Upper lobe of left lung (tissue), 6 donors: Measurements from ENCODE around the gene PDK2. TPM values are rescaled to one million over a fixed set of nuclear protein-coding genes. Genes with fewer than 3 reads are reported as not detected.
A peak's percentile ranks its signal among the peaks of the same experiment; 100 is the strongest.

ENCODE experiments used
- ATAC-seq, 2 donors: fragments of 200-7000 bp; cut with Tn5 transposase; one replicate each; pipeline ENCODE4 v1.9.1; 2022; ENCODE audit warnings: mild to moderate bottlenecking in 2 of 2, moderate library complexity in 2 of 2; ENCODE audit not compliant: low FRiP score in 2 of 2
- DNase-seq, 2 donors: peaks; one replicate each; pipeline ENCODE4 v3.0.0-alpha.2; 2019 to 2020
- H3K27ac ChIP-seq, 4 donors: fragments of 200-600 bp; sonication (generic); one replicate each; pipeline ENCODE4 v1.5.1; 2016 to 2019
- H3K27me3 ChIP-seq, 4 donors: fragments of 200-600 bp; sonication (generic); one replicate each; pipeline ENCODE4 v1.5.1; 2017 to 2019
- H3K36me3 ChIP-seq, 4 donors: fragments of 200-600 bp; sonication (generic); one replicate each; pipeline ENCODE4 v1.5.1; 2016 to 2019
- H3K4me1 ChIP-seq, 4 donors: fragments of 200-600 bp; sonication (generic); one replicate each; pipeline ENCODE4 v1.5.1; 2018 to 2019
- H3K4me3 ChIP-seq, 4 donors: fragments of 200-600 bp; sonication (generic); one replicate each; pipeline ENCODE4 v1.5.1; 2017 to 2019; ENCODE audit warnings: mild to moderate bottlenecking in 2 of 4, moderate library complexity in 1 of 4
- H3K9me3 ChIP-seq, 4 donors: fragments of 200-600 bp; sonication (generic); one replicate each; pipeline ENCODE4 v1.5.1; 2018 to 2019
- EP300 ChIP-seq, 4 donors: sonication (generic); formaldehyde crosslinking; IDR thresholded peaks; one replicate each; pipeline ENCODE4 v1.5.1; 2017; ENCODE audit warnings: antibody characterized with exemption in 4 of 4, control low read depth in 2 of 4
- POLR2A ChIP-seq, 4 donors: fragments of 450-650 bp; IDR thresholded peaks; one replicate each; pipeline ENCODE4 v1.5.1; 2016 to 2017; ENCODE audit warnings: antibody characterized with exemption in 4 of 4, mild to moderate bottlenecking in 2 of 4
- POLR2AphosphoS5 ChIP-seq, 2 donors: sonication (generic); formaldehyde crosslinking; IDR thresholded peaks; one replicate each; pipeline ENCODE4 v1.5.1; 2017; ENCODE audit warnings: antibody characterized with exemption in 2 of 2
- WGBS, 2 donors: methylation state at CpG; one replicate each; pipeline ENCODE4 v1.1.5; 2017 to 2018; 5-methylcytosine and 5-hydroxymethylcytosine counted together
- total RNA-seq, 6 donors: library from RNA; depleted of rRNA in 4 of 6; stranded (reverse); fragments of >200 nt in 4 of 6; gene quantifications; one replicate each; pipeline versions ENCODE4 v1.1.0 to v1.2.1, GENCODE V29; 2016 to 2021
- TF ChIP-seq, protein P1 (sequence below), 6 experiments: fragments of 450-650 bp in 4 of 6; fragments of 200-600 bp in 2 of 6; sonication (generic) in 2 of 6; IDR thresholded peaks; one replicate each; pipeline ENCODE4 v1.5.1; 2016 to 2019; ENCODE audit warnings: antibody characterized with exemption in 6 of 6
- donor health status: DM: no; HTN: no; CAD: no; lungs with moderate emphysema.
- donor health status: DM: no; HTN: yes; CAD: no; lungs with severe emphysema.

Gene PDK2
- total RNA-seq, 6 donors from 2014 or later: 15.7 to 80.7 (median 34.9) TPM

- Histone ChIP-seq H3K9me3 (no peaks in the 10 kb centered on the region), H3K36me3 (peaks cover 8 to 55% (median 41%) of the 10 kb centered on the region in 4 donors), H3K4me1 (peaks cover 0 to 3% (median 1%) of the 10 kb centered on the region in 4 donors), H3K27me3 (no peaks in the 10 kb centered on the region), H3K4me3 (no peak overlapping the region), H3K27ac (no peak overlapping the region)
- ATAC-seq: no peak
- peak in 1 of 2 donors; percentile 62 for DNase-seq
- 88 to 90% methylated on average over 17 to 22 of the region's 25 CpGs for WGBS, 2 donors
- TF ChIP-seq EP300 (IDR thresholded peaks at IDR 0.05): no peak
- TF ChIP-seq POLR2A (IDR thresholded peaks at IDR 0.05): no peak
- TF ChIP-seq, protein P1, sequence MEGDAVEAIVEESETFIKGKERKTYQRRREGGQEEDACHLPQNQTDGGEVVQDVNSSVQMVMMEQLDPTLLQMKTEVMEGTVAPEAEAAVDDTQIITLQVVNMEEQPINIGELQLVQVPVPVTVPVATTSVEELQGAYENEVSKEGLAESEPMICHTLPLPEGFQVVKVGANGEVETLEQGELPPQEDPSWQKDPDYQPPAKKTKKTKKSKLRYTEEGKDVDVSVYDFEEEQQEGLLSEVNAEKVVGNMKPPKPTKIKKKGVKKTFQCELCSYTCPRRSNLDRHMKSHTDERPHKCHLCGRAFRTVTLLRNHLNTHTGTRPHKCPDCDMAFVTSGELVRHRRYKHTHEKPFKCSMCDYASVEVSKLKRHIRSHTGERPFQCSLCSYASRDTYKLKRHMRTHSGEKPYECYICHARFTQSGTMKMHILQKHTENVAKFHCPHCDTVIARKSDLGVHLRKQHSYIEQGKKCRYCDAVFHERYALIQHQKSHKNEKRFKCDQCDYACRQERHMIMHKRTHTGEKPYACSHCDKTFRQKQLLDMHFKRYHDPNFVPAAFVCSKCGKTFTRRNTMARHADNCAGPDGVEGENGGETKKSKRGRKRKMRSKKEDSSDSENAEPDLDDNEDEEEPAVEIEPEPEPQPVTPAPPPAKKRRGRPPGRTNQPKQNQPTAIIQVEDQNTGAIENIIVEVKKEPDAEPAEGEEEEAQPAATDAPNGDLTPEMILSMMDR (IDR thresholded peaks at IDR 0.05): no peak
- no peak for TF ChIP-seq POLR2AphosphoS5 (IDR thresholded peaks at IDR 0.05)
These were observed 6.0 kb upstream of the PDK2 start for GRCh38 chr17:50088952-50089825.

- DNase-seq: no peak
- ATAC-seq: no peak
- no peaks in the 10 kb centered on the region for H3K27me3 ChIP-seq
- no peak for TF ChIP-seq EP300 (IDR thresholded peaks at IDR 0.05)
- H3K4me1 ChIP-seq: peaks cover 0 to 4% (median 3%) of the 10 kb centered on the region in 4 donors
- 85 to 87% methylated on average over 5 to 6 of the region's 6 CpGs for WGBS, 2 donors
- no peaks in the 10 kb centered on the region for H3K9me3 ChIP-seq
- H3K4me3 ChIP-seq: no peak overlapping the region
- H3K36me3 ChIP-seq: peaks cover 8 to 49% (median 37%) of the 10 kb centered on the region in 4 donors
- H3K27ac ChIP-seq: no peak overlapping the region
These were observed 5.1 kb upstream of the PDK2 start for GRCh38 chr17:50090071-50090470.

GRCh38 chr17:50090971-50091917, 3.9 kb upstream of the PDK2 start:
- Histone ChIP-seq H3K9me3 (no peaks in the 10 kb centered on the region), H3K27me3 (no peaks in the 10 kb centered on the region), H3K27ac (peak overlapping the region in 1 of 4 donors; percentile 22), H3K4me1 (peaks cover 8 to 12% (median 9%) of the 10 kb centered on the region in 4 donors), H3K4me3 (no peak overlapping the region), H3K36me3 (peaks cover 8 to 49% (median 37%) of the 10 kb centered on the region in 4 donors)
- ATAC-seq (no peak), DNase-seq (peak in 1 of 2 donors; percentile 22)
- TF ChIP-seq, protein P1 (IDR thresholded peaks at IDR 0.05): no peak
- no peak for TF ChIP-seq POLR2AphosphoS5 (IDR thresholded peaks at IDR 0.05)
- no peak for TF ChIP-seq POLR2A (IDR thresholded peaks at IDR 0.05)
- TF ChIP-seq EP300 (IDR thresholded peaks at IDR 0.05): no peak
- WGBS, 2 donors: 66 to 83% methylated on average over 13 to 15 of the region's 15 CpGs

- DNase-seq (no peak), ATAC-seq (no peak)
- Histone ChIP-seq H3K27me3 (no peaks in the 10 kb centered on the region), H3K27ac (peak overlapping the region in 1 of 4 donors; percentile 22), H3K36me3 (peaks cover 8 to 47% (median 36%) of the 10 kb centered on the region in 4 donors), H3K9me3 (no peaks in the 10 kb centered on the region), H3K4me1 (peaks cover 13 to 19% (median 15%) of the 10 kb centered on the region in 4 donors), H3K4me3 (no peak overlapping the region)
- TF ChIP-seq POLR2AphosphoS5 (IDR thresholded peaks at IDR 0.05) (no peak), EP300 (IDR thresholded peaks at IDR 0.05) (no peak), POLR2A (IDR thresholded peaks at IDR 0.05) (no peak)
- TF ChIP-seq, protein P1 (IDR thresholded peaks at IDR 0.05): no peak
- 49 to 53% methylated on average over 2 of the region's 2 CpGs for WGBS, 2 donors
These were observed 3.2 kb upstream of the PDK2 start for GRCh38 chr17:50091918-50092285.

DNA sequence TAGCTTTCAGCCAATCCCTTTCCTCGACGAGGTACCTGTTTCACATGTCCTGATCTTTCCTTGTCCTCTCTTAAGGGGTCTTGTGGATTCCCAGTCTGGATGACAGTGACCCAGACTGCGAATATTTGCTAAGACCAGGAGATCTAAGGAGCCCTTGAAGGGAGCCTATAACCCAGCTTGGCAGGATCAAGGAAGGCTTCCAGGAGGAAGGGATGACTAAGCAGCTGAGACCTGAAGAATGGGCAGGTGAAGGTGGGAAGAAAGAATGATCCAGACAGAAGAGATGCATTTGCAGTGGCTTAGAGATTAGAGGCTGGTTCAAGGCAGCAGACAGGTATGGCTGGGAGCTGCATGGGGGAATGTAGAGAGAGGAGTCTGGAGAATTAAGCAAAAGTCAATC, 1.9 kb upstream of the PDK2 start:
- H3K27ac ChIP-seq: no peak overlapping the region

More for the DNA sequence above, 1.9 kb upstream of the PDK2 start:
- H3K36me3 ChIP-seq: peaks cover 8 to 43% (median 31%) of the 10 kb centered on the region in 4 donors
- no peak overlapping the region for H3K4me3 ChIP-seq
- H3K4me1 ChIP-seq: peaks cover 13 to 23% (median 17%) of the 10 kb centered on the region in 4 donors
- DNase-seq (no peak), ATAC-seq (no peak)
- H3K9me3 ChIP-seq: no peaks in the 10 kb centered on the region
- WGBS, 2 donors: 84 to 85% methylated on average over 3 of the region's 3 CpGs
- H3K27me3 ChIP-seq: no peaks in the 10 kb centered on the region
- no peak for TF ChIP-seq EP300 (IDR thresholded peaks at IDR 0.05)
- TF ChIP-seq POLR2AphosphoS5 (IDR thresholded peaks at IDR 0.05): no peak
- TF ChIP-seq, protein P1 (IDR thresholded peaks at IDR 0.05): no peak
- no peak for TF ChIP-seq POLR2A (IDR thresholded peaks at IDR 0.05)
